HepG2 (cell line): ENCODE results near the gene OR1Q1. TPM values are rescaled to one million over a fixed set of nuclear protein-coding genes. Genes with fewer than 3 reads are reported as not detected.

Source experiments
- ATAC-seq: fragments of 200-7000 bp; cut with Tn5 transposase; 3 replicates; pipeline ENCODE4 v1.9.1; 2020; ENCODE audit warnings: mild to moderate bottlenecking, moderate library complexity
- BruUV-seq: library from RNA; stranded (reverse); fragments of 400-500 nt; replicated peaks from 2 replicates; lab custom pipeline; 2021; lab: Mats Ljungman, UMichigan
- CTCF ChIA-PET: fragments of 300-600 bp; formaldehyde crosslinking; extraction: SDS; loops from one replicate; lab custom pipeline; 2021; ENCODE audit warnings: low total read pairs, inconsistent platforms, low intra/inter-chr PET ratio; lab: Yijun Ruan, JAX
- POLR2A ChIA-PET: fragments of 350-600 bp; sonication (Branson Sonifier 250); formaldehyde crosslinking; loops from one replicate; lab custom pipeline; 2020; ENCODE audit warnings: antibody characterized with exemption, inconsistent platforms; lab: Yijun Ruan, JAX
- DNase-seq: peaks from one replicate; pipeline ENCODE4 v3.0.0-alpha.2; 2015; ENCODE audit warnings: low spot score
- FAIRE-seq: peaks from 3 replicates; lab custom pipeline; 2011; peaks lifted over from hg19 to GRCh38; lab: Jason Lieb, UNC
- H2AFZ ChIP-seq: one replicate; pipeline ENCODE4 v1.6.1; 2011; ENCODE audit warnings: low read length, inconsistent platforms
- H3K27ac ChIP-seq: fragments of 300-600 bp; 3 replicates; pipeline ENCODE4 v1.8.0; 2011; ENCODE audit warnings: mixed run types, mild to moderate bottlenecking, mixed read lengths, low read length, inconsistent platforms; ENCODE audit not compliant: insufficient read depth; ENCODE audit errors: extremely low read length
- H3K27me3 ChIP-seq, 2 experiments: fragments of 200-600 bp in 1 of 2; 2 replicates in 1 of 2; 3 replicates in 1 of 2; pipeline versions ENCODE4 v1.6.0 to v1.8.0; 2011; ENCODE audit warnings: low read length in 2 of 2, mild to moderate bottlenecking in 2 of 2, moderate library complexity in 2 of 2, inconsistent platforms in 1 of 2; ENCODE audit not compliant: insufficient read depth in 2 of 2, control insufficient read depth in 1 of 2
- H3K36me3 ChIP-seq, 2 experiments: fragments of 200-600 bp in 1 of 2; replicated peaks in 1 of 2; 2 replicates in 1 of 2; 3 replicates in 1 of 2; pipeline versions ENCODE4 v1.5.1 to v1.8.0; 2011; ENCODE audit warnings: low read length in 2 of 2, inconsistent platforms in 1 of 2; ENCODE audit not compliant: insufficient read depth in 2 of 2, control insufficient read depth in 1 of 2
- H3K4me1 ChIP-seq: 2 replicates; pipeline ENCODE4 v1.5.1; 2012; ENCODE audit warnings: low read length, inconsistent platforms; ENCODE audit not compliant: insufficient read depth
- H3K4me2 ChIP-seq: 2 replicates; pipeline ENCODE4 v1.6.0; 2011; ENCODE audit warnings: low read depth, low read length, inconsistent platforms
- H3K4me3 ChIP-seq, 3 experiments: fragments of 200-600 bp in 1 of 3; sonication (generic), shearing (Covaris generic) in 1 of 3; replicated peaks in 1 of 3; 2 replicates each; pipeline ENCODE4 v1.5.1; 2011 to 2016; ENCODE audit warnings: low read length in 3 of 3, inconsistent platforms in 2 of 3, low read depth in 2 of 3, mild to moderate bottlenecking in 2 of 3, control low read depth in 1 of 3, mixed read lengths in 1 of 3; ENCODE audit not compliant: insufficient read depth in 1 of 3
- H3K79me2 ChIP-seq: one replicate; pipeline ENCODE4 v1.6.1; 2011; ENCODE audit warnings: low read length, inconsistent platforms; ENCODE audit not compliant: insufficient read depth
- H3K9ac ChIP-seq: 2 replicates; pipeline ENCODE4 v1.6.0; 2011; ENCODE audit warnings: mild to moderate bottlenecking, low read depth, low read length, inconsistent platforms; ENCODE audit not compliant: insufficient read depth
- H3K9me3 ChIP-seq: 2 replicates; pipeline ENCODE4 v1.5.1; 2012; ENCODE audit warnings: mild to moderate bottlenecking, low read length
- H4K20me1 ChIP-seq: 2 replicates; pipeline ENCODE4 v1.6.0; 2011; ENCODE audit warnings: inconsistent platforms, mild to moderate bottlenecking, low read length, moderate library complexity; ENCODE audit not compliant: insufficient read depth
- ATF4 ChIP-seq, 2 experiments: fragments of 450-650 bp in 1 of 2; sonication (generic) in 1 of 2; formaldehyde crosslinking; IDR thresholded peaks; 2 replicates each; pipeline versions ENCODE4 v1.5.0 to v1.8.0; 2020 to 2022; ENCODE audit warnings: mild to moderate bottlenecking in 1 of 2, missing genetic modification reagents in 1 of 2
- BORCS8-MEF2B ChIP-seq: sonication (generic); formaldehyde crosslinking; IDR thresholded peaks from 2 replicates; pipeline ENCODE4 v1.8.0; 2022; ENCODE audit warnings: mild to moderate bottlenecking, missing genetic modification reagents
- DBP ChIP-seq: sonication (generic); formaldehyde crosslinking; IDR thresholded peaks from 2 replicates; pipeline ENCODE4 v1.4.0; 2020; ENCODE audit warnings: missing genetic modification reagents; ENCODE audit errors: not compliant biosample characterization
- E2F2 ChIP-seq: sonication (generic); formaldehyde crosslinking; IDR thresholded peaks from 2 replicates; pipeline ENCODE4 v1.4.0; 2020; ENCODE audit warnings: missing genetic modification reagents, borderline replicate concordance
- ETS1 ChIP-seq: sonication (generic); formaldehyde crosslinking; IDR thresholded peaks from 2 replicates; pipeline ENCODE4 v1.4.0; 2020; ENCODE audit warnings: missing genetic modification reagents
- MYNN ChIP-seq: sonication (generic); formaldehyde crosslinking; IDR thresholded peaks from 2 replicates; pipeline ENCODE4 v1.4.0; 2020; ENCODE audit warnings: mild to moderate bottlenecking, low read depth, missing genetic modification reagents
- RARG ChIP-seq: sonication (generic); formaldehyde crosslinking; IDR thresholded peaks from 2 replicates; pipeline ENCODE4 v1.4.0; 2020; ENCODE audit warnings: low read depth, mild to moderate bottlenecking, missing genetic modification reagents
- RBM39 ChIP-seq: fragments of 200-400 bp; formaldehyde crosslinking; IDR thresholded peaks from one replicate; pipeline ENCODE4 v1.6.1; 2018; ENCODE audit warnings: antibody characterized with exemption, mild to moderate bottlenecking, low read depth, low read length; ENCODE audit not compliant: poor library complexity, severe bottlenecking
- SMAD3 ChIP-seq: sonication (generic); formaldehyde crosslinking; IDR thresholded peaks from 2 replicates; pipeline ENCODE4 v1.4.0; 2020; ENCODE audit warnings: missing genetic modification reagents
- SRF ChIP-seq: IDR thresholded peaks from 2 replicates; pipeline ENCODE4 v1.6.1; 2011; ENCODE audit warnings: mild to moderate bottlenecking, low read depth, low read length, moderate library complexity
- SRSF9 ChIP-seq: fragments of 200-400 bp; formaldehyde crosslinking; IDR thresholded peaks from 2 replicates; pipeline ENCODE4 v1.6.1; 2018; ENCODE audit warnings: borderline replicate concordance, mild to moderate bottlenecking, low read depth, low read length; ENCODE audit not compliant: insufficient read depth, poor library complexity, severe bottlenecking
- TEF ChIP-seq: sonication (generic); formaldehyde crosslinking; IDR thresholded peaks from 2 replicates; pipeline ENCODE4 v1.5.0; 2020; ENCODE audit warnings: missing genetic modification reagents
- ZNF335 ChIP-seq: sonication (generic); formaldehyde crosslinking; IDR thresholded peaks from 2 replicates; pipeline ENCODE4 v1.4.0; 2020; ENCODE audit warnings: missing genetic modification reagents
- WGBS: methylation state at CpG from one replicate; pipeline ENCODE4 v1.1.6; 2017; ENCODE audit warnings: low lambda C conversion rate; 5-methylcytosine and 5-hydroxymethylcytosine counted together
- in situ Hi-C: cut with HindIII; loops from 2 replicates; pipeline ENCODE4 v1.10.0; 2017; ENCODE audit warnings: low pct_unique_long_range_greater_than_20kb; ENCODE audit not compliant: extremely low pct_ligation_motif_present
- intact Hi-C: fragments of 100-400 bp; cut with micrococcal nuclease; formaldehyde crosslinking; loops from one replicate; pipeline ENCODE4 v1.10.0; 2022; ENCODE audit not compliant: unreplicated experiment
- polyA plus RNA-seq, 8 experiments: library from polyadenylated mRNA; depleted of rRNA in 3 of 8; stranded (reverse) in 7 of 8; unstranded in 1 of 8; fragments of >200 nt; fragmentation: Illumina TruSeq in 4 of 8; extraction: Trizol in 4 of 8; gene quantifications; 2 replicates each; pipeline versions ENCODE4 v1.2.1 to v1.2.3, GENCODE V29; 2011 to 2016; ENCODE audit warnings: low read depth in 4 of 8, missing spikeins in 1 of 8, mixed read lengths in 1 of 8; ENCODE audit not compliant: insufficient read depth in 1 of 8
- total RNA-seq, 5 experiments: library from RNA; depleted of rRNA; stranded (reverse); fragments of >200 nt; fragmentation: Illumina TruSeq; extraction: Trizol; gene quantifications; 2 replicates each; pipeline ENCODE4 v1.2.3, GENCODE V29; 2016; ENCODE audit warnings: low read depth in 1 of 5

Gene OR1Q1
- total and polyA plus RNA-seq, 2 of the 13 experiments (the other 11 are each of a cell fraction or from before 2014, with no cell fraction given): 0.12 TPM; not detected in 1

- no TSS peak for BruUV-seq
- FAIRE-seq (no peak), ATAC-seq (no peak)
- H4K20me1 ChIP-seq: no peaks in the 10 kb centered on the region
- no peak for TF ChIP-seq ZNF335 (CRISPR knock-in tag)
- no peak for TF ChIP-seq BORCS8-MEF2B (CRISPR knock-in tag)
- no peak for TF ChIP-seq ETS1
- TF ChIP-seq DBP: no peak
- TF ChIP-seq ATF4 (CRISPR knock-in tag; IDR thresholded peaks at IDR 0.05): no peak
- TF ChIP-seq, all 625 proteins: peak for 0
- H3K9me3 ChIP-seq: no peaks in the 10 kb centered on the region
- no peaks in the 10 kb centered on the region for H3K79me2 ChIP-seq
- DNase-seq: no peak
- H3K4me2 ChIP-seq: no peak overlapping the region
- intact Hi-C loops: no loop called here
- no peak overlapping the region for H3K27ac ChIP-seq
- POLR2A ChIA-PET: no interaction called here
- no peaks in the 10 kb centered on the region for H3K4me1 ChIP-seq
- no peaks in the 10 kb centered on the region for H3K27me3 ChIP-seq
- WGBS: 0% methylated on average over 2 of the region's 2 CpGs
- H2AFZ ChIP-seq: no peak overlapping the region
- no peak overlapping the region for H3K9ac ChIP-seq
- CTCF ChIA-PET: no interaction called here
- in situ Hi-C loops: no loop called here
- no peak overlapping the region for H3K4me3 ChIP-seq
- no peaks in the 10 kb centered on the region for H3K36me3 ChIP-seq
These were observed 42.1 kb upstream of the OR1Q1 start for GRCh38 chr9:122572456-122572855.

GRCh38 chr9:122579874-122580273 lies 34.7 kb upstream of the OR1Q1 start:
- H2AFZ ChIP-seq: no peak overlapping the region
- ChIA-PET POLR2A (no interaction called here), CTCF (no interaction called here)
- H3K79me2 ChIP-seq: no peaks in the 10 kb centered on the region
- H3K27me3 ChIP-seq: no peaks in the 10 kb centered on the region
- in situ Hi-C loops: no loop called here
- ATAC-seq: no peak
- H3K4me3 ChIP-seq: no peak overlapping the region
- H3K36me3 ChIP-seq: no peaks in the 10 kb centered on the region
- BruUV-seq: no TSS peak
- H3K4me1 ChIP-seq: no peaks in the 10 kb centered on the region
- H4K20me1 ChIP-seq: no peaks in the 10 kb centered on the region
- H3K27ac ChIP-seq: no peak overlapping the region
- no peak overlapping the region for H3K4me2 ChIP-seq
- WGBS: 30% methylated on average over 5 of the region's 5 CpGs
- H3K9ac ChIP-seq: no peak overlapping the region
- H3K9me3 ChIP-seq: no peaks in the 10 kb centered on the region
- no peak for DNase-seq
- intact Hi-C loops: no loop called here
- FAIRE-seq: no peak
- no peak for TF ChIP-seq RARG
- TF ChIP-seq RBM39: no peak
- no peak for TF ChIP-seq SMAD3 (CRISPR knock-in tag)
- TF ChIP-seq MYNN (CRISPR knock-in tag): no peak
- TF ChIP-seq E2F2 (CRISPR knock-in tag): no peak
- TF ChIP-seq SRSF9: no peak
- no peak for TF ChIP-seq TEF (CRISPR knock-in tag)
- no peak for TF ChIP-seq SRF
